Lower lobe of right lung (tissue), 2 donors: ENCODE results near the gene OTUB1. TPM values are rescaled to one million over a fixed set of nuclear protein-coding genes. Genes with fewer than 3 reads are reported as not detected.

Experiments used
- ATAC-seq, 2 donors: fragments of 200-7000 bp; cut with Tn5 transposase; one replicate each; pipeline ENCODE4 v1.9.1; 2020 to 2022; ENCODE audit warnings: mild to moderate bottlenecking in 2 of 2, moderate library complexity in 2 of 2
- DNase-seq: peaks from one replicate; pipeline ENCODE4 v3.0.0-alpha.2; 2020
- H3K27ac ChIP-seq: fragments of 200-600 bp; one replicate; pipeline ENCODE4 v1.8.0; 2022
- H3K27me3 ChIP-seq: fragments of 200-600 bp; one replicate; pipeline ENCODE4 v1.8.0; 2022; ENCODE audit warnings: low read depth
- H3K36me3 ChIP-seq: fragments of 200-600 bp; one replicate; pipeline ENCODE4 v1.8.0; 2022; ENCODE audit warnings: mild to moderate bottlenecking
- H3K4me1 ChIP-seq: fragments of 200-600 bp; one replicate; pipeline ENCODE4 v1.8.0; 2022
- H3K4me3 ChIP-seq: fragments of 200-600 bp; one replicate; pipeline ENCODE4 v1.8.0; 2022; ENCODE audit warnings: mild to moderate bottlenecking
- H3K9me3 ChIP-seq: fragments of 200-600 bp; one replicate; pipeline ENCODE4 v1.8.0; 2022
- intact Hi-C: fragments of 100-400 bp; cut with DNase I; formaldehyde crosslinking; loops from one replicate; pipeline ENCODE4 v1.11.0; 2022
- total RNA-seq: library from RNA; stranded (reverse); fragmentation: NEBNext Ultra II Directional; extraction: Animal tissue kit (Norgen Biotek cat#: 25700); gene quantifications from one replicate; pipeline ENCODE4 v1.2.1, GENCODE V29; 2021
- TF ChIP-seq, protein P1 (sequence below): fragments of 200-600 bp; IDR thresholded peaks from one replicate; pipeline ENCODE4 v1.8.0; 2022; ENCODE audit warnings: antibody characterized with exemption, mild to moderate bottlenecking
- donor health status: DM: no; HTN: yes; CAD: no; lungs with severe emphysema.

OTUB1 gene
- total RNA-seq, 1 donor from 2014 or later, result 61.9 TPM

- Histone ChIP-seq H3K27ac (no peak overlapping the region), H3K4me1 (peaks cover 48% of the 10 kb centered on the region), H3K27me3 (peaks cover 9% of the 10 kb centered on the region), H3K36me3 (no peaks in the 10 kb centered on the region), H3K9me3 (no peaks in the 10 kb centered on the region), H3K4me3 (no peak overlapping the region)
- ATAC-seq, result no peak
- intact Hi-C loops, result loop anchor here (5.0 kb wide), 1 partner anchor 143 kb away; no protein-coding TSS in a partner anchor
- DNase-seq, result no peak
- TF ChIP-seq, protein P1, sequence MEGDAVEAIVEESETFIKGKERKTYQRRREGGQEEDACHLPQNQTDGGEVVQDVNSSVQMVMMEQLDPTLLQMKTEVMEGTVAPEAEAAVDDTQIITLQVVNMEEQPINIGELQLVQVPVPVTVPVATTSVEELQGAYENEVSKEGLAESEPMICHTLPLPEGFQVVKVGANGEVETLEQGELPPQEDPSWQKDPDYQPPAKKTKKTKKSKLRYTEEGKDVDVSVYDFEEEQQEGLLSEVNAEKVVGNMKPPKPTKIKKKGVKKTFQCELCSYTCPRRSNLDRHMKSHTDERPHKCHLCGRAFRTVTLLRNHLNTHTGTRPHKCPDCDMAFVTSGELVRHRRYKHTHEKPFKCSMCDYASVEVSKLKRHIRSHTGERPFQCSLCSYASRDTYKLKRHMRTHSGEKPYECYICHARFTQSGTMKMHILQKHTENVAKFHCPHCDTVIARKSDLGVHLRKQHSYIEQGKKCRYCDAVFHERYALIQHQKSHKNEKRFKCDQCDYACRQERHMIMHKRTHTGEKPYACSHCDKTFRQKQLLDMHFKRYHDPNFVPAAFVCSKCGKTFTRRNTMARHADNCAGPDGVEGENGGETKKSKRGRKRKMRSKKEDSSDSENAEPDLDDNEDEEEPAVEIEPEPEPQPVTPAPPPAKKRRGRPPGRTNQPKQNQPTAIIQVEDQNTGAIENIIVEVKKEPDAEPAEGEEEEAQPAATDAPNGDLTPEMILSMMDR, result no peak
These were observed 17.8 kb downstream of the OTUB1 start for GRCh38 chr11:64003807-64004589.

- intact Hi-C loops, result loop anchor here (5.0 kb wide), 1 partner anchor 143 kb away; no protein-coding TSS in a partner anchor
- DNase-seq, result no peak
These were observed 18.3 kb downstream of the OTUB1 start for GRCh38 chr11:64004590-64004984.

GRCh38 chr11:64005691-64006090 is 19.5 kb downstream of the OTUB1 start:
- intact Hi-C loops, result no loop called here
- no peaks in the 10 kb centered on the region for H3K27me3 ChIP-seq
- no peak overlapping the region for H3K4me3 ChIP-seq
- no peaks in the 10 kb centered on the region for H3K9me3 ChIP-seq
- DNase-seq (no peak), ATAC-seq (no peak)
- peaks cover 32% of the 10 kb centered on the region for H3K4me1 ChIP-seq
- no peak overlapping the region for H3K27ac ChIP-seq
- H3K36me3 ChIP-seq, result no peaks in the 10 kb centered on the region
- TF ChIP-seq, protein P1, result no peak

More at GRCh38 chr11:64004590-64004984, 18.3 kb downstream of the OTUB1 start:
- Histone ChIP-seq H3K27me3 (peaks cover 6% of the 10 kb centered on the region), H3K36me3 (no peaks in the 10 kb centered on the region), H3K27ac (no peak overlapping the region), H3K4me1 (peaks cover 42% of the 10 kb centered on the region), H3K9me3 (no peaks in the 10 kb centered on the region), H3K4me3 (no peak overlapping the region)
- TF ChIP-seq, protein P1, result no peak
- no peak for ATAC-seq

GRCh38 chr11:64006398-64006797 is 20.2 kb downstream of the OTUB1 start:
- no peaks in the 10 kb centered on the region for H3K27me3 ChIP-seq

DNA sequence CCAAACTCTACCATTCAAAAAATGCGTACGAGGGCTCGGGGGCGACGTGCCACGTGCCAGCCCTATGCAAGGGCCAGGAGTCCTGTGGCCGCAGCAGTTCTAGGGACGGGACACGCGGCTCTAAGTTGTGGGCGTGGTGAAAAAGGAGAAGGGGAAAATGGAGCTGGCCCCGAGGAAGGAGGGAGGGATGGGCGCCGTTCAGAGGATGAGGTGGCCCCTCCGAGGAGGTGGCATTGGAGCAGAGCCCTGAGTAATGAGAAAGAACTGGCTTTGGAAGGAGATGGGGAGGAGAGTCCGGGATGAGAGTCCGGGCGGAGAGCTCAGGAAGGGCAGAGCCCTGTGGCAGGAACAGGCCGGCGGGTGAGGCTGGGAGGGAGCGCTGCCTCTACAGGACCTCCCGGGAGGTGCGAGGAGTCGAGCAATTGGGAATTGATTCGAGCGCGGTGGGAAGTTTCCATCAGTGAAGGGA is 21.0 kb downstream of the OTUB1 start:
- no peaks in the 10 kb centered on the region for H3K36me3 ChIP-seq
- intact Hi-C loops, result no loop called here
- peaks cover 17% of the 10 kb centered on the region for H3K4me1 ChIP-seq
- H3K27ac ChIP-seq, result no peak overlapping the region
- H3K9me3 ChIP-seq, result no peaks in the 10 kb centered on the region
- ATAC-seq, result peak; percentile 64 to 69
- TF ChIP-seq, protein P1, result no peak
- H3K4me3 ChIP-seq, result peak overlapping the region; percentile 53
- peak; percentile 59 for DNase-seq
- H3K27me3 ChIP-seq, result no peaks in the 10 kb centered on the region

More at GRCh38 chr11:64006398-64006797, 20.2 kb downstream of the OTUB1 start:
- no peak overlapping the region for H3K4me3 ChIP-seq
- H3K36me3 ChIP-seq, result no peaks in the 10 kb centered on the region
- TF ChIP-seq, protein P1, result no peak
- intact Hi-C loops, result no loop called here
- DNase-seq (no peak), ATAC-seq (no peak)
- H3K4me1 ChIP-seq, result peaks cover 25% of the 10 kb centered on the region
- no peak overlapping the region for H3K27ac ChIP-seq
- H3K9me3 ChIP-seq, result no peaks in the 10 kb centered on the region
